Measurements from ENCODE around the gene GRIA1. TPM values are rescaled to one million over a fixed set of nuclear protein-coding genes. Genes with fewer than 3 reads are reported as not detected.

GRIA1 gene
- total and polyA plus RNA-seq, 2 of the 4 experiments (the other 2 are of a cell fraction) = 0.48 to 1.3 TPM

DNA sequence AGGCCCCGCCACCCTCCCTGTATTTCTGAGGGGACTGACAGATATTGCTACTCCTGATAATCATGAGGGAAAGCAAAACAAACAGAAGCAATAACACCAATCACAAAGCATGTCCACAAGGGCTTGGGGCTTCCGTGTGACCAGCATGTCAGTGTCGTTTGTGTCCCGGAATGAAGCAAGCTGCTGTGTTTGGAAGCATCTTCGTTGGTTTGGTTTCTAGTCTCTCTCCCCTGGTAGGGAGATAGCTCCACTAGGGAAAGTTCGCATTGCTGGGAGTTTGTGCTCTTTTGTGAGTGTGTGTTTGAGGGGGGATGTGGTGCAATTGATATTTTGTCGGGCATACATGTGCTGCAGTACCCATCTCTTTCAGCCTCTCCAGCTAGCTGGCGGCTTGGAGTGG is 1.4 kb downstream of the GRIA1 start:
- no peaks in the 10 kb centered on the region for H3K36me3 ChIP-seq (ENCODE audit: control insufficient read depth, insufficient read depth, low read length)
- no peak overlapping the region for H4K5ac ChIP-seq (ENCODE audit: low read depth, low read length)
- no peak for TF ChIP-seq RAD21 (IDR thresholded peaks at IDR 0.05; ENCODE audit: low read length)
- TF ChIP-seq RFX5 (IDR thresholded peaks at IDR 0.05; ENCODE audit: low read depth, low read length) = no peak
- no peak for TF ChIP-seq RCOR1 (IDR thresholded peaks at IDR 0.05; ENCODE audit: insufficient replicate concordance, low read length)
- 100% methylated on average over 1 of the region's 8 CpGs; no CpG with 5 or more reads in 1 of the 2 experiments for WGBS, 2 experiments (ENCODE audit: extremely low coverage in 2 of 2, insufficient read length in 1 of 2)
- H3K27me3 ChIP-seq (ENCODE audit: control insufficient read depth, insufficient read depth, low read length) = no peaks in the 10 kb centered on the region; the same call in 1 of the 2 replicates
- CTCF ChIA-PET = no interaction called here
- no peak overlapping the region for H3K18ac ChIP-seq (ENCODE audit: low read depth, low read length)
- H3K9me3 ChIP-seq (ENCODE audit: control insufficient read depth, insufficient read depth, low read length) = no peaks in the 10 kb centered on the region
- no peak overlapping the region for H3K14ac ChIP-seq (replicated peaks; ENCODE audit: low read depth, low read length)
- no peak overlapping the region for H4K8ac ChIP-seq (ENCODE audit: low read depth in 2 of 2, low read length in 2 of 2)
- peak overlapping the region; percentile 10; the same call in 1 of the 2 replicates for H3K4me2 ChIP-seq (ENCODE audit: low read depth, low read length)
- H2AK9ac ChIP-seq (replicated peaks; ENCODE audit: low read depth, low read length, poor library complexity) = no peak overlapping the region
- intact Hi-C loops (cut with micrococcal nuclease) (loop anchor here (5.0 kb wide), 1 partner anchor 960 kb away; no protein-coding TSS in a partner anchor), dilution Hi-C loops (cut with HindIII; ENCODE audit: low sequenced_read_pairs, unreplicated experiment) (no loop called here), in situ Hi-C loops (cut with MboI; ENCODE audit: low sequenced_read_pairs) (no loop called here)
- H2AFZ ChIP-seq (replicated peaks; ENCODE audit: low read length, poor library complexity) = no peak overlapping the region
- no peak overlapping the region for H3K27ac ChIP-seq (ENCODE audit: insufficient read depth, low read length)
- no TSS peak for BruUV-seq (replicated peaks)
- no peak overlapping the region for H3K4ac ChIP-seq (ENCODE audit: low read depth, low read length)
- H4K20me1 ChIP-seq (ENCODE audit: insufficient read depth, low read length) = no peaks in the 10 kb centered on the region
- H3K4me3 ChIP-seq (ENCODE audit: insufficient read depth, low read depth, low read length) = no peak overlapping the region
- H3K79me1 ChIP-seq (ENCODE audit: low read depth in 1 of 2, low read length in 2 of 2) = no peaks in the 10 kb centered on the region
- no peak overlapping the region for H2BK120ac ChIP-seq (ENCODE audit: low read depth, low read length)
- no peak overlapping the region for H4K91ac ChIP-seq (ENCODE audit: insufficient read depth, low read depth, low read length)
- POLR2A ChIA-PET (ENCODE audit: unreplicated experiment) = no interaction called here
- no peak overlapping the region for H3K23ac ChIP-seq (ENCODE audit: low read depth, low read length)
- H3K4me1 ChIP-seq (ENCODE audit: control insufficient read depth, insufficient read depth, low read length) = no peaks in the 10 kb centered on the region; the same call in 1 of the 2 replicates
- H3K56ac ChIP-seq (ENCODE audit: extremely low read depth, insufficient read depth, low read length) = no peak overlapping the region
- no peaks in the 10 kb centered on the region for H3K9me1 ChIP-seq (ENCODE audit: insufficient read depth, low read length)
- H2BK15ac ChIP-seq (ENCODE audit: low read depth, low read length) = no peak overlapping the region
- ATAC-seq (ENCODE audit: low read depth) (no peak), DNase-seq (no peak)
- H2AK5ac ChIP-seq (ENCODE audit: low read depth, low read length) = no peak overlapping the region
- no peak overlapping the region for H2BK5ac ChIP-seq (ENCODE audit: low read depth, low read length, poor library complexity, severe bottlenecking)
- H2BK20ac ChIP-seq (ENCODE audit: low read depth, low read length) = no peak overlapping the region
- no peak overlapping the region for H3K9ac ChIP-seq (ENCODE audit: low read depth, low read length)
